Esophagus squamous epithelium (tissue), 4 donors: ENCODE measurements around the gene MYZAP.

ENCODE experiments used
- CTCF ChIP-seq, 6 experiments: fragments of 450-650 bp in 4 of 6; fragments of 200-600 bp in 2 of 6; sonication (generic) in 2 of 6; IDR thresholded peaks; one replicate each; pipeline ENCODE4 v1.5.1; 2016 to 2019; ENCODE audit warnings: antibody characterized with exemption in 6 of 6, mild to moderate bottlenecking in 4 of 6, moderate library complexity in 4 of 6
- POLR2A ChIP-seq, 4 donors: fragments of 450-650 bp; IDR thresholded peaks; one replicate each; pipeline ENCODE4 v1.6.1; 2017; ENCODE audit warnings: antibody characterized with exemption in 4 of 4, mild to moderate bottlenecking in 4 of 4, moderate library complexity in 3 of 4

GRCh38 chr15:57684491-57685151 lies 92.9 kb downstream of the MYZAP start:
- TF ChIP-seq CTCF (IDR thresholded peaks at IDR 0.05) (no peak), POLR2A (IDR thresholded peaks at IDR 0.05) (no peak)
